ENCODE measurements around the gene FLAD1.
"Not testable (repeated sequence)": the region's sequence is repeated elsewhere in the genome, so short reads cannot be mapped to it uniquely, and the experiment has no call there.

Gene FLAD1

GRCh38 chr1:154969246-154969645, 13.9 kb upstream of the FLAD1 start:
- no peak for DNase-seq (ENCODE audit: low read depth)

DNA sequence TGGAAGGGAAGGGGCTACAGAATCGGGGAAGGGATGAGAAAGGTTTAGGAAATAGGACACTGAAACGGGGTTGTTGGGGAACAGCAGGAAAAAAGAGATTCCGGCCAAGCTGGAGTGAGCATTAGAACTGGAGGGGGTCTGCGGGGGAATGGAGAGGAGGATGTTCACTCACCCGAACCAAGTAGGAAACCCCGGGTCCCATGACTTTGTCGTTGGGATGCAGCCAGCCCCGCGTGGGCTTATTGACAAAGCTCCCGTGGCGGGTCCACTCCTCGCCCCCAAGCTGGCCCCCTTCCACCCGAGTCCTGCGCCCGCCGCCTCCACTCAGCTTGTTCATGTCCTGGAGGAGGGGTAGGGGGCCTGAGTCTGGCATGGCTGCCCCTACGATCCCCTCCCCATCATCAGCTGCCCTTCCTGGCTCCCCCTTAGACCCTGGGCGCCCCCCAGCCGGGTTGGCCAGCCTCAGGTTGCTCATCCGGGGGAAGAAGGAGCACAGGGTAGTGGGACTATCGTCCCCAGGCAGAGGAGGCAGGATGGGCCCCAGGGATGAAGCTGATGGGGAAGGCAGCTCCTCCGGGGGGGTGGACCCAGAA, 13.2 kb upstream of the FLAD1 start:
- DNase-seq (ENCODE audit: low read depth), result no peak

GRCh38 chr1:154970631-154971340, 12.4 kb upstream of the FLAD1 start, which contains the start of gene SHC1:
Gene SHC1 (minus strand): TSS chr1:154970747. CDS start chr1:154970526, 221 bp downstream.
- DNase-seq (ENCODE audit: low read depth), result no peak

GRCh38 chr1:154971341-154971998, 11.7 kb upstream of the FLAD1 start:
- DNase-seq (ENCODE audit: low read depth), result no peak

GRCh38 chr1:154972213-154972516, 11.0 kb upstream of the FLAD1 start:
- DNase-seq (ENCODE audit: low read depth), result no peak

DNA sequence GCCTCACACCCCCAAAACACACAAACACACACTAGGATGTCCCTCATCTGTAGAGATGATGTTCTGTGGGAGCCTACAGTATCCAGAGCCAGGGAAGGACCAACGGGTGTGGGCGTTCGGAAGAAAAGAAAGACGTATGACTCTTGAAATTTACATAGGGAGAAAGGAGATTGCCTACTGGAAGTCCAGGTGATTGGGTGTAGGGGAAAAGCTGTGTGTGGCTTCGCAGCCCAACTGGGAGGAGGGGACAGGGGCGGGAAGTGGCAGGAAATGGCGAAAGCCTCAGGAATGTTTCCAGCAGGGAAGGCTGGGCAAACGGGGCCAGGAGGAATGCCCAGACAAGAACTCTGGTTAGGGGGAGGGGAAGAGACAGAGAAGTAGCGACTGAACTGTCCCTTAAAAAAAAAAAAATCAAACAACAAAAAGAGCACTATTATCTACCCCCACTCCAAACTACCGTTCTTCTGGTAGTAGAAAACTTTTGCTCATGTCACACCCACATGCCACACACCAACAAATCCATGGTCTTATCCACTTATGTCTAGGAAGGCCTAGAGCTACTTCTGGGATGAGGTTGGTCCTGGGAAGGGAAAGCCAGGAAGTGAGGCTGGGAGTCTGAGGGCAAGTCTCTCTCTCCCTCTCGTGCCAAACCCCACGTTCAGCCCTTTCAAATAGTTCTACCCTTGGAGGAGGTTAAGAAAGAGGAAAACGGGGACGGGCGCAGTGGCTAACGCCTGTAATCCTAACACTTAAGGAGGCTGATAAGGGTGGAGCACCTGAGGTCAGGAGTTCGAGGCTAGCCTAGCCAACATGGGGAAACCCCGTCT, 10.4 kb upstream of the FLAD1 start:
- DNase-seq (ENCODE audit: low read depth), result no peak

DNA sequence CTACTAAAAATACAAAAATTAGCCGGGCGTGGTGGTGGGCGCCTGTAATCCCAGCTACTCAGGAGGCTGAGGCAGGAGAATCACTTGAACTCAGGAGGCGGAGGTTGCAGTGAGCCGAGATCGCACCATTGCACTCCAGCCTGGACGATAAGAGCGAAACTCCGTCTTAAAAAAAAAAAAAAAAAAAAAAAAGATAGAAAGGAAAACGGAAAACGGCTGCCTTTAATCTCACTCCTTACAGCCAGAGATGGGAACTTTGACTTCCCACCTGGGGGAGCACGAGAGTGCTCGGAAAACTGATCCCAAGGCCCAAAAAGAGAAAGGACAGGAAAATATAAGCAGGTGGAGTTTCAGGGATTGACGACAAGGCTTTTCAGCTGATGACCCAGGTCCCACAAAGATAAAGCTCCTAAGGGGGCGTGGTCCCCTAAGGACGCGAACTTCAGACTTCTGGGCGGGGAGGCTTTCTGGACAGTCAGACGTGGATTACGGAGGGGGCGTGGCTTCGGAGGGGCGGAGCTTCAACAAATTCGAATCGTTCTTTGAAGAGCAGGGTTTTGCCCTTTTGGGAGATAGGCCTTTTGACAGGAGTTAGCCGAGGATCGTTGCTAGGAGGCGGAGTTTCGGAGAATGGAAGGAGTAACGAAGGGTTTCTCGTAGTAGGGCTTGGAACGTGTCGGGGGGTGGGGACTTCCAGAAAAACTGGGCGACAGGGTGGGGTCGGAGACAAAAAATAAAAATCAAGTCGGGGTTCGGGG, 9.6 kb upstream of the FLAD1 start:
- DNase-seq (ENCODE audit: low read depth), result peak; percentile 87

DNA sequence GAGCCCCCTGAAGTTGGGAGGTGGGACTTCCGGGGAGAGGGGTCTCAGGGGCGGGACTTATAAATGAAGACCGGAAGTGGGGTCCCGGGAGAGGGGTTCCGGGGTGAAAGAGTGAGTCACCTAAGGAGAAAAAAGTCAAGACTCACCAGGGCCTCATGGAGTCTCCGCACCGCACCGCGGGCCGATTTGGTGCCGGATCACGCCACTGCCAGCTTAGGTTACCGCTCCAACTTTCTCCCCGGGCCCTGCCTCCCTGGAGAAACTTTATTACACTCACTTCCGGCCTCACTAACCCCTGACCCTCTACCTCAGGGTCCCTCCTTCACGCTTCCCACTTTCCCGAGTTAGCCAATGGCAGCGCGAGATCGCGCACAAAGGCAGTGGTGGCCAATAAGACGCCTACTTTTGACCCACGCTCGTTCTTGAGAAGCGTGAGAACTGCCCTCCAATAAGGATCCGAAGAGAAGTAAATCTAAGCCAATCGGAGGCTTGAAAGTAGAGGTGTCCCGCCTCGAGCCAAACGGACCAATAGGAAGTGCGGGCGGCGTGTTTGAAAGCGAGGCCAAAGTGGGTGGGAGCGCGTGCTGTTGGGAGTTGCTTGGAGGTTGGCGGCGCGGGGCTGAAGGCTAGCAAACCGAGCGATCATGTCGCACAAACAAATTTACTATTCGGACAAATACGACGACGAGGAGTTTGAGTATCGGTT, 8.9 kb upstream of the FLAD1 start, which contains the start of gene CKS1B:
Gene CKS1B (plus strand): TSS at position 580 of the 706 bp plus-strand sequence. CDS start 65 bp downstream, at position 645.
- peak; percentile 88 for DNase-seq (ENCODE audit: low read depth)

DNA sequence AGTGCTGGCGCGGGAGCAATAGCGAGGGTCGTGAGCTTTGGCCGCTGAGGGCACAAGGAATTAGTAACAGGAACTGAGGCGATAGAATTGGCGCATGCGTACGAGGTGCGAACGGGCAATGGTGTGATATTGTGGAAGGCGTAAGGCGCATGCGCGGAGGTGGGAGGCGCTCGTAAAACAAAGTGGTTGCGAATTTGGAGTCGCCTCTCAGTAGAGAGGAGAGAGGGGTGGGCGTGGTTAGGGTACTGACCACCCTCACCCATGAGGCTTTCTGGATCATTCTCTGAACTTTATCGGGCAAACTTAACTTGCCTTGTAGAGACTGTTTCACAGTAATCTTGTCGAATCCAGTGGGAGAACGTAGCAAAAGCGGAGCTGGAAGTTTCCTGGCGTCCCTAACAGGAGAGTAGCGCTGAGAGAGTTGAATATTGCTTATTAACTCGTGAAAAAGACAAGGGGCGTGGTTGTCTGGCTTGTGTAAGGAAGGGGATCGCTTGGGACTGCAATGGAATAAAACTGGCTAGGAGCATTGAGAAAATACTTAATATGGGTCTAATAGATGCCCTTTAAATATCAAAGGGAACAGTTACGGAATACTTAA, 8.2 kb upstream of the FLAD1 start:
- DNase-seq (ENCODE audit: low read depth), result peak; percentile 92

- DNase-seq (ENCODE audit: low read depth), result peak; percentile 49
Observed at GRCh38 chr1:154975409-154976059, 7.6 kb upstream of the FLAD1 start.

GRCh38 chr1:154977762-154978161, 5.4 kb upstream of the FLAD1 start:
- not testable (repeated sequence) for DNase-seq (ENCODE audit: low read depth)

DNA sequence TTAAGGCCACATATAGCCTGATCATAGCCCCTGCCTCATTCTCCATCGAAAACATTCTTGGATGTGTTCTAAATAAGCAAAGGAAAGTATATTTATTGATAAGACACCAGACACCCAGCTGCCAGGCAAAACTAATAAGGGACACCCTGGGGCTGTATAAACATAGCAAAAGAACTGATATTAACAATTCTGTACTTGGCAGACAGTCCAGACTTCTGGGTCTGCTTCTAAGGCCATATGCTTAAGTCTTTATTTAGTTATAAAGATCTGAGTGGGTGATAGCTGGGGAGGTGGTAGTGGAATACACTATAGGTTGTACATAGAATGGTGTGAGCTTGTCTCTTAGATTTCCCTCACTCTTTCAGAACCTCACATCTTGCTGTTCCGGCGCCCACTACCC, 4.8 kb upstream of the FLAD1 start:
- no peak for DNase-seq (ENCODE audit: low read depth)

- DNase-seq (ENCODE audit: low read depth), result no peak
Observed at GRCh38 chr1:154982341-154982740, 803 bp upstream of the FLAD1 start.

DNA sequence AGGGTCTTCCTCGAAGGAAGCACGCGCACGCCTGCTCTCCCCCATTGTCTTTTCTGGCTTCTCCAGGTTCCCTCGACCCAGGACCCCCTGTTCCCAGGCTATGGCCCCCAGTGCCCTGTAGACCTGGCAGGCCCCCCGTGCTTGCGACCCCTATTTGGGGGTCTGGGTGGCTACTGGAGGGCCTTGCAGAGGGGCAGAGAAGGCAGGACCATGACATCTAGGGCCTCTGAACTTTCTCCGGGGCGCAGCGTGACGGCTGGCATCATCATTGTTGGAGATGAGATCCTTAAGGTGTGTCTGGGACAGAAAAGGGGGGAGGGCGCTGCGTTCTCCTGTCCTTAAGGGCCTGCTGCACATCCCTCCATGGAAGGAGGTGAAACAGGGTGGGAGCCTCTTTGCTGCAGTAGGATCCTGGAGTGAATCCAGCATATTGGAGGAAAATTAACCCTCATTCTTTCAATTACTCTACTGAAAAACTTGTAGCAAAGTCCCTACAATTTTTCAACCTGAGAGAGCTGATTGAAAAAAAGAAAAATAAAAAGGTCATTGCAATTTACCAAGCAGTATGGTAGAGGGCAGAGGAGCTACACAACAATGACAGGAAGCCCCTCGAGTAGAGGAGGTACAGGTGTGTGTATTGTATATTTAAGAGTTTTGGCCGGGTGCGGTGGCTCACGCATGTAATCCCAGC, 777 bp downstream of the FLAD1 start:
- no peak for DNase-seq (ENCODE audit: low read depth)

DNA sequence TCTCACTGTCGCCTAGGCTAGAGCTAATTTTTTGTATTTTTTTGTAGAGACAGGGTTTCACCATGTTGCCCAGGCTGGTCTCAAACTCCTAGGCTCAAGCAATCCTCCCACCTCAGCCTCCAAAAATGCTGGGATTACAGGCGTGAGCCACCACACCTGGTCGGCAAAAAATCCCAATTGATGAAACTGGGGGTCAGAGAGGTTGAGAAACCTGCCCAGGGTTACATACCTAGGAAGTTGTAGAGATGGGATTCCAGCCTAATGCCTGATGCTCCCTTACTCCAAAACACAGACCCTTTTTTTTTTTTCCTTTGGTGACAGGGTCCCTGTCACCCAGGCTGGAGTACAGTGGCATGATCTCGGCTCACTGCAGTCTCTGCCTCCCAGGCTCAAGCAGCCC, 3.6 kb downstream of the FLAD1 start:
- not testable (repeated sequence) for DNase-seq (ENCODE audit: low read depth)

DNA sequence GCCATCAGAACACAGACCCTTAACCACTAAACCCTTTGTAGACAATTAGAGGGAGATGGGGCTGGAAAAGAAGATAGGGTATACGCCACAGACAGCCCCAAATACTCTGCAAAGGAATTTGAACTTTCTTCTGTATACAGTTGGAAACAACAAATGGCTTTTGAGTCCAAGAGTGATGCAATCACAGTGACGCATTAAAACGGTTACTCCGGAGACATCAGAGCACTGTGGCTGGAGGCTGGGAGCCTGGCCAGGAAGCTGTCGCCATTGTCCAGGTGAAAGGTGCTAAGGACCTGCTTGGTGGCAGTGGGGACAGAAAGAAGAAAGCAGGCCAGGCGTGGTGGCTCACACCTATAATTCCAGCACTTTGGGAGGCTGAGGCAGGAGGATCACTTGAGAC, 4.2 kb downstream of the FLAD1 start:
- no peak for DNase-seq (ENCODE audit: low read depth)

GRCh38 chr1:154988058-154988954, 5.2 kb downstream of the FLAD1 start:
- DNase-seq (ENCODE audit: low read depth), result no peak

- no peak for DNase-seq (ENCODE audit: low read depth)
Observed at GRCh38 chr1:154989195-154989860, 6.2 kb downstream of the FLAD1 start.
